Hepatocyte (in vitro differentiated cells): ENCODE data around the gene PARP1. TPM values are rescaled to one million over a fixed set of nuclear protein-coding genes. Genes with fewer than 3 reads are reported as not detected.

Experiments
- DNase-seq: peaks from one replicate; pipeline ENCODE4 v3.0.0-alpha.2; 2016; ENCODE audit warnings: low spot score
- H2AFZ ChIP-seq: fragments of 200-600 bp; sonication (generic); 2 replicates; pipeline ENCODE4 v1.6.0; 2016; ENCODE audit warnings: antibody characterized with exemption, mild to moderate bottlenecking
- H3K27ac ChIP-seq: fragments of 200-600 bp; sonication (generic); 2 replicates; pipeline ENCODE4 v1.5.1; 2016; ENCODE audit warnings: mild to moderate bottlenecking
- H3K27me3 ChIP-seq: fragments of 200-600 bp; sonication (generic); 2 replicates; pipeline ENCODE4 v1.6.1; 2016
- H3K36me3 ChIP-seq: fragments of 200-600 bp; sonication (generic); replicated peaks from 2 replicates; pipeline ENCODE4 v1.5.1; 2016; ENCODE audit warnings: low read depth; ENCODE audit not compliant: insufficient read depth
- H3K4me1 ChIP-seq: fragments of 200-600 bp; sonication (generic); 2 replicates; pipeline ENCODE4 v1.5.1; 2016; ENCODE audit warnings: mild to moderate bottlenecking, moderate library complexity; ENCODE audit not compliant: insufficient read depth
- H3K4me2 ChIP-seq: fragments of 200-600 bp; sonication (generic); 2 replicates; pipeline ENCODE4 v1.6.0; 2016
- H3K4me3 ChIP-seq: fragments of 200-600 bp; sonication (generic); 2 replicates; pipeline ENCODE4 v1.5.1; 2016; ENCODE audit warnings: mild to moderate bottlenecking
- H3K79me2 ChIP-seq: fragments of 200-600 bp; sonication (generic); 2 replicates; pipeline ENCODE4 v1.6.0; 2017; ENCODE audit warnings: mild to moderate bottlenecking
- H3K9me2 ChIP-seq: fragments of 200-600 bp; sonication (generic); replicated peaks from 2 replicates; pipeline ENCODE4 v1.6.0; 2017; ENCODE audit warnings: mild to moderate bottlenecking; ENCODE audit not compliant: insufficient read depth
- H3K9me3 ChIP-seq: fragments of 200-600 bp; sonication (generic); 2 replicates; pipeline ENCODE4 v1.5.1; 2016; ENCODE audit warnings: low read depth, mild to moderate bottlenecking
- H4K20me1 ChIP-seq: fragments of 200-600 bp; sonication (generic); 2 replicates; pipeline ENCODE4 v1.6.0; 2016; ENCODE audit warnings: mild to moderate bottlenecking; ENCODE audit not compliant: insufficient read depth, poor library complexity, severe bottlenecking
- CTCF ChIP-seq: fragments of 200-600 bp; sonication (generic); IDR thresholded peaks from 2 replicates; pipeline ENCODE4 v1.5.1; 2016; ENCODE audit warnings: antibody characterized with exemption, mild to moderate bottlenecking; ENCODE audit not compliant: poor library complexity
- EZH2 ChIP-seq: fragments of 200-600 bp; sonication (generic); IDR thresholded peaks from 2 replicates; pipeline ENCODE4 v1.6.1; 2016; ENCODE audit warnings: antibody characterized with exemption, mild to moderate bottlenecking, borderline replicate concordance
- EZH2phosphoT487 ChIP-seq: fragments of 200-600 bp; sonication (generic); IDR thresholded peaks from one replicate; pipeline ENCODE4 v1.6.1; 2018; ENCODE audit warnings: antibody characterized with exemption, mild to moderate bottlenecking, low read depth, moderate library complexity; ENCODE audit not compliant: unreplicated experiment, severe bottlenecking
- WGBS: methylation state at CpG from one replicate; pipeline ENCODE4 v1.1.6; 2016; ENCODE audit warnings: low lambda C conversion rate; ENCODE audit errors: missing lambda C conversion rate; 5-methylcytosine and 5-hydroxymethylcytosine counted together
- polyA plus RNA-seq: library from polyadenylated mRNA; unstranded; fragments of >200 nt; fragmentation: Nextera tagmentation; extraction: Ambion mirVana; gene quantifications from 2 replicates; pipeline ENCODE4 v1.2.1, GENCODE V29; 2016
- total RNA-seq: library from RNA; depleted of rRNA; stranded (reverse); fragments of >200 nt; gene quantifications from 2 replicates; pipeline ENCODE4 v1.2.3, GENCODE V29; 2014

The PARP1 gene
- total and polyA plus RNA-seq, 2 experiments from 2014 or later = 59.7 to 93.0 TPM

DNA sequence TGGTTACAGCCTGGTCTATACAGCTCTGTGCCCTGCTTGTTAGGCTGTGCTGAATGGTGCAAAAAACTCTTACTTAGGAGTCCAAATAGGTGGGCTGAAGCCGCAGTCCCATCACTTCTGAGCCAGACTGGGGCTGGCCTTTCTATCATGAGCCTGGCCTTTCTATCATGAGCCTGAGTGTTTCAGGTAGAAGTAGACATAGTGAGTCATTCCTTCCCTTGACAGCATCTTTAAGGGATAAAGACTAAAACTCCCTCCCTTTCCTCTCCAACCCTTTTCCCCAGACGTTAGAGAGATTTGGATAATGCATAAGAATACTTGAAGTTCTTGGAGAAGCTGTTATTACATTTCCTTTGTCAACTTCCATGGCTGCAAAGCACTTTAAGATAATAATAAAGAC, 46.5 kb upstream of the PARP1 start:
- DNase-seq = no peak
- H3K9me2 ChIP-seq = no peaks in the 10 kb centered on the region
- no peak overlapping the region for H3K27ac ChIP-seq
- 66% methylated on average over 2 of the region's 2 CpGs for WGBS
- H2AFZ ChIP-seq = no peak overlapping the region
- no peaks in the 10 kb centered on the region for H3K4me1 ChIP-seq
- H3K4me2 ChIP-seq = no peak overlapping the region
- no peak for TF ChIP-seq EZH2phosphoT487
- no peak for TF ChIP-seq CTCF
- no peak for TF ChIP-seq EZH2
- H3K27me3 ChIP-seq = no peaks in the 10 kb centered on the region
- H3K9me3 ChIP-seq = no peaks in the 10 kb centered on the region
- H4K20me1 ChIP-seq = no peaks in the 10 kb centered on the region
- H3K79me2 ChIP-seq = no peaks in the 10 kb centered on the region
- H3K4me3 ChIP-seq = no peak overlapping the region
- H3K36me3 ChIP-seq = no peaks in the 10 kb centered on the region

DNA sequence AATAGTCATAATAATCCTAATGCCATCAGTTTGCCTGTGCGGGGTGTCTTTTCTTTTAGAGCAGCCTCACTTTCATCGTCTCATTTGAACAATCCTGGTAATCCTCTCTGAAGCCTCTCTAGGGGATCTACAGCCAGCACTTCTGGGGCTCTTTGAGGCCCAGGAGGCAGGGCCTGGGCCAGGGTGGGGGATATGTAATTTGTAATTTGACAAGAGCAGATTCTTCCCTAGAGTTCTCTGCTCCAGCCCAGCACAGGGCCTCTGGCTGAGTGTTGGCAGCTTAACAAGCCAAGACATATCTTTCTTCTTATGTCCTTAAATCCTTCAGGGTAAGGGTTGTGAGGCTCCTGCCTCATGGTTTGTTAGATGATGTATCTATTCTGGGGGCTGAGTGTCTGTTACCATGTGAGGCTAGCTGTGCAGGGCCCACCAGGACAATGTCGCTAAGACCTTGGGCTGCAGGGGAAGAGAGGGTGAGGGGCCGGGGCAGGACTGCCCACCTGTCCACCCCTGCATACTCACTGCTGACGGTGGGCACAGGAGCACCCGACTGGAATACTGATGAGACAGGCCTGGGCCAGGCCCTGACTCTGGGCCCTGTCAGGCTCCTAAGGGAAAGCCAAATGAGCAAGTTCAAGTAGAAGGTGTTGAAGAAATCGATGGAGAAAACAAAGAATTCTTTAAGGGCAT, 45.3 kb upstream of the PARP1 start:
- Histone ChIP-seq H3K36me3 (no peaks in the 10 kb centered on the region), H3K27me3 (no peaks in the 10 kb centered on the region), H4K20me1 (no peaks in the 10 kb centered on the region), H3K9me2 (no peaks in the 10 kb centered on the region), H3K4me3 (no peak overlapping the region), H3K79me2 (no peaks in the 10 kb centered on the region), H3K4me1 (no peaks in the 10 kb centered on the region), H3K4me2 (no peak overlapping the region), H2AFZ (peak overlapping the region; percentile 35), H3K9me3 (no peaks in the 10 kb centered on the region), H3K27ac (no peak overlapping the region)
- DNase-seq = no peak
- TF ChIP-seq CTCF = no peak
- no peak for TF ChIP-seq EZH2phosphoT487
- TF ChIP-seq EZH2 = no peak
- WGBS = 81% methylated on average over 7 of the region's 7 CpGs

- H3K27me3 ChIP-seq = no peaks in the 10 kb centered on the region
- no peaks in the 10 kb centered on the region for H4K20me1 ChIP-seq
- WGBS = 89% methylated on average over 2 of the region's 2 CpGs
These were observed 42.8 kb upstream of the PARP1 start for GRCh38 chr1:226450688-226451087.

More at GRCh38 chr1:226450688-226451087, 42.8 kb upstream of the PARP1 start:
- no peaks in the 10 kb centered on the region for H3K9me2 ChIP-seq
- H3K4me2 ChIP-seq = no peak overlapping the region
- H3K4me1 ChIP-seq = no peaks in the 10 kb centered on the region
- H3K4me3 ChIP-seq = no peak overlapping the region
- H3K9me3 ChIP-seq = no peaks in the 10 kb centered on the region
- no peaks in the 10 kb centered on the region for H3K79me2 ChIP-seq
- no peak overlapping the region for H3K27ac ChIP-seq
- no peaks in the 10 kb centered on the region for H3K36me3 ChIP-seq
- TF ChIP-seq EZH2 = no peak
- TF ChIP-seq EZH2phosphoT487 = no peak
- no peak for TF ChIP-seq CTCF
- DNase-seq = no peak
- no peak overlapping the region for H2AFZ ChIP-seq
